ENCODE measurements around the gene MAP2K5.

MAP2K5 gene

GRCh38 chr15:67783303-67783702, 240.8 kb downstream of the MAP2K5 start:
- peak; percentile 20 for DNase-seq (ENCODE audit: low read depth)

- DNase-seq (ENCODE audit: low read depth), result no peak
These were observed 241.7 kb downstream of the MAP2K5 start for GRCh38 chr15:67784090-67784781.

GRCh38 chr15:67784856-67785430, 242.4 kb downstream of the MAP2K5 start:
- no peak for DNase-seq (ENCODE audit: low read depth)

- DNase-seq (ENCODE audit: low read depth), result no peak
These were observed 242.9 kb downstream of the MAP2K5 start for GRCh38 chr15:67785431-67785830.

- no peak for DNase-seq (ENCODE audit: low read depth)
These were observed 244.1 kb downstream of the MAP2K5 start for GRCh38 chr15:67786646-67787045.

- DNase-seq (ENCODE audit: low read depth), result no peak
These were observed 246.5 kb downstream of the MAP2K5 start for GRCh38 chr15:67788986-67789385.

GRCh38 chr15:67790610-67791319, 248.3 kb downstream of the MAP2K5 start:
- DNase-seq (ENCODE audit: low read depth), result no peak

- no peak for DNase-seq (ENCODE audit: low read depth)
These were observed 249.9 kb downstream of the MAP2K5 start for GRCh38 chr15:67792250-67792942.

- DNase-seq (ENCODE audit: low read depth), result no peak
These were observed 252.5 kb downstream of the MAP2K5 start for GRCh38 chr15:67794832-67795574.

GRCh38 chr15:67796196-67797127, 254.0 kb downstream of the MAP2K5 start:
- DNase-seq (ENCODE audit: low read depth), result no peak

GRCh38 chr15:67799801-67800205, 257.3 kb downstream of the MAP2K5 start:
- DNase-seq (ENCODE audit: low read depth), result no peak

- DNase-seq (ENCODE audit: low read depth), result no peak
These were observed 258.6 kb downstream of the MAP2K5 start for GRCh38 chr15:67801142-67801541.

GRCh38 chr15:67801926-67802914, 259.7 kb downstream of the MAP2K5 start:
- DNase-seq (ENCODE audit: low read depth), result no peak

GRCh38 chr15:67803299-67803698, 260.8 kb downstream of the MAP2K5 start:
- DNase-seq (ENCODE audit: low read depth), result no peak

GRCh38 chr15:67803996-67804843, 261.7 kb downstream of the MAP2K5 start:
- no peak for DNase-seq (ENCODE audit: low read depth)

GRCh38 chr15:67805008-67805665, 262.6 kb downstream of the MAP2K5 start:
- DNase-seq (ENCODE audit: low read depth), result no peak

- DNase-seq (ENCODE audit: low read depth), result no peak
These were observed 263.4 kb downstream of the MAP2K5 start for GRCh38 chr15:67805666-67806516.
